Inferior parietal cortex (tissue), 1 donor: ENCODE data around the gene CPM.
A peak's percentile ranks its signal among the peaks of the same experiment; 100 is the strongest.
"Not testable (repeated sequence)": the region's sequence is repeated elsewhere in the genome, so short reads cannot be mapped to it uniquely, and the experiment has no call there.

ENCODE experiments used
- DNase-seq: peaks from one replicate; pipeline ENCODE4 v3.0.0-alpha.2; 2016; ENCODE audit errors: extremely low spot score

CPM gene

GRCh38 chr12:68828672-68829068 is 104.3 kb downstream of the CPM start:
- no peak for DNase-seq

GRCh38 chr12:68827895-68828671 is 104.9 kb downstream of the CPM start:
- no peak for DNase-seq

GRCh38 chr12:68825569-68826217 is 107.3 kb downstream of the CPM start:
- DNase-seq, result no peak

- DNase-seq, result no peak
Measured at GRCh38 chr12:68824597-68825250, 108.2 kb downstream of the CPM start.

- DNase-seq, result no peak
Measured at GRCh38 chr12:68824131-68824530, 108.8 kb downstream of the CPM start.

- no peak for DNase-seq
Measured at GRCh38 chr12:68823696-68824095, 109.3 kb downstream of the CPM start.

- no peak for DNase-seq
Measured at GRCh38 chr12:68821357-68822188, 111.4 kb downstream of the CPM start.

- DNase-seq, result not testable (repeated sequence)
Measured at GRCh38 chr12:68819481-68819880, 113.5 kb downstream of the CPM start.

- DNase-seq, result no peak
Measured at GRCh38 chr12:68815928-68816800, 116.8 kb downstream of the CPM start.

GRCh38 chr12:68815232-68815927 is 117.6 kb downstream of the CPM start:
- no peak for DNase-seq

GRCh38 chr12:68814490-68815231 is 118.3 kb downstream of the CPM start:
- no peak for DNase-seq

- no peak for DNase-seq
Measured at GRCh38 chr12:68813242-68813593, 119.8 kb downstream of the CPM start.

GRCh38 chr12:68812553-68813241 is 120.3 kb downstream of the CPM start:
- no peak for DNase-seq

- not testable (repeated sequence) for DNase-seq
Measured at GRCh38 chr12:68811573-68811972, 121.4 kb downstream of the CPM start.

GRCh38 chr12:68810027-68810389 is 123.0 kb downstream of the CPM start:
- not testable (repeated sequence) for DNase-seq

GRCh38 chr12:68809190-68810026 is 123.6 kb downstream of the CPM start:
- DNase-seq, result no peak

- DNase-seq, result peak; percentile 61
Measured at GRCh38 chr12:68808388-68809189, 124.4 kb downstream of the CPM start.
